Kidney (tissue), 14 donors: ENCODE data around the gene COL16A1. TPM values are rescaled to one million over a fixed set of nuclear protein-coding genes. Genes with fewer than 3 reads are reported as not detected.
A peak's percentile ranks its signal among the peaks of the same experiment; 100 is the strongest.

Source experiments
- DNase-seq, 5 donors: peaks; one replicate each; pipeline ENCODE4 v3.0.0-alpha.2; 2013 to 2020
- FAIRE-seq: peaks from 2 replicates; lab custom pipeline; 2012; peaks lifted over from hg19 to GRCh38; lab: Jason Lieb, UNC
- H3K27ac ChIP-seq, 2 donors: one replicate each; pipeline ENCODE4 v1.7.0; 2013; ENCODE audit warnings: low read depth in 2 of 2, low read length in 2 of 2, inconsistent platforms in 1 of 2
- H3K27me3 ChIP-seq: one replicate; pipeline ENCODE4 v1.7.1; 2013; ENCODE audit warnings: low read length, inconsistent platforms; ENCODE audit not compliant: control insufficient read depth, insufficient read depth
- H3K36me3 ChIP-seq, 3 donors: one replicate each; pipeline versions ENCODE4 v1.7.0 to v1.7.1; 2013; ENCODE audit warnings: low read length in 3 of 3, control low read depth in 1 of 3, inconsistent platforms in 1 of 3; ENCODE audit not compliant: insufficient read depth in 3 of 3, control insufficient read depth in 2 of 3
- H3K4me1 ChIP-seq, 3 donors: one replicate each; pipeline versions ENCODE4 v1.7.0 to v1.7.1; 2013; ENCODE audit warnings: low read length in 3 of 3, inconsistent platforms in 1 of 3, low read depth in 1 of 3; ENCODE audit not compliant: control insufficient read depth in 2 of 3, insufficient read depth in 2 of 3
- H3K4me3 ChIP-seq, 3 donors: one replicate each; pipeline versions ENCODE4 v1.7.0 to v1.8.1; 2013; ENCODE audit warnings: low read length in 3 of 3, control low read depth in 1 of 3, inconsistent platforms in 1 of 3
- H3K9ac ChIP-seq, 3 donors: one replicate each; pipeline versions ENCODE4 v1.7.0 to v1.7.1; 2013; ENCODE audit warnings: low read length in 3 of 3, control low read depth in 1 of 3, inconsistent platforms in 1 of 3
- H3K9me3 ChIP-seq, 3 donors: one replicate each; pipeline versions ENCODE4 v1.7.0 to v1.7.1; 2013; ENCODE audit warnings: low read length in 3 of 3, control low read depth in 1 of 3, inconsistent platforms in 1 of 3; ENCODE audit not compliant: control insufficient read depth in 2 of 3, insufficient read depth in 1 of 3
- CTCF ChIP-seq: IDR thresholded peaks from 3 replicates; pipeline ENCODE4 v1.5.1; 2012; ENCODE audit warnings: mild to moderate bottlenecking, moderate library complexity, borderline replicate concordance; ENCODE audit not compliant: insufficient read depth; ENCODE audit errors: extremely low read depth
- intact Hi-C: fragments of 100-400 bp; cut with DNase I; formaldehyde crosslinking; loops from one replicate; pipeline ENCODE4 v1.11.1; 2022
- polyA plus RNA-seq: library from polyadenylated mRNA; stranded (reverse); fragments of 350-450 nt; fragmentation: Illumina TruSeq; extraction: RNeasy Lipid Tissue Mini Kit (QIAGEN cat#74804); gene quantifications from one replicate; pipeline ENCODE4 v1.2.3, GENCODE V29; 2014; ENCODE audit warnings: low read depth, low replicate concordance; ENCODE audit not compliant: insufficient read depth
- total RNA-seq: library from RNA; stranded (reverse); fragmentation: NEBNext Ultra II Directional; extraction: Animal tissue kit (Norgen Biotek cat#: 25700); gene quantifications from one replicate; pipeline ENCODE4 v1.2.1, GENCODE V29; 2021
- donor health status: control.
- donor health status: control.
- donor health status: control.
- donor health status: control.
- donor health status: control.
- donor health status: DM: yes; HTN: yes; CAD: no.
- donor health status: Normal renal cell carcinoma (clear cell type).

The COL16A1 gene
- total and polyA plus RNA-seq, 2 donors from 2014 or later: 9.2 to 29.0 TPM

GRCh38 chr1:31618916-31619846, 84.6 kb downstream of the COL16A1 start:
- no peak overlapping the region for H3K27ac ChIP-seq
- peaks cover 3% of the 10 kb centered on the region for H3K27me3 ChIP-seq
- DNase-seq: no peak
- no peak for FAIRE-seq
- peaks cover 0 to 4% (median 0%) of the 10 kb centered on the region in 3 donors for H3K4me1 ChIP-seq
- intact Hi-C loops: no loop called here
- H3K36me3 ChIP-seq: no peaks in the 10 kb centered on the region
- H3K4me3 ChIP-seq: no peak overlapping the region
- no peaks in the 10 kb centered on the region for H3K9me3 ChIP-seq
- no peak for TF ChIP-seq CTCF
- H3K9ac ChIP-seq: no peak overlapping the region

GRCh38 chr1:31617916-31618746, 85.7 kb downstream of the COL16A1 start:
- Histone ChIP-seq H3K36me3 (no peaks in the 10 kb centered on the region), H3K4me3 (peak overlapping the region in 1 of 3 donors; percentile 47), H3K27me3 (peaks cover 3% of the 10 kb centered on the region), H3K27ac (no peak overlapping the region), H3K9ac (no peak overlapping the region), H3K4me1 (peaks cover 0 to 4% (median 0%) of the 10 kb centered on the region in 3 donors), H3K9me3 (no peaks in the 10 kb centered on the region)
- intact Hi-C loops: no loop called here
- peak; percentile 66 for TF ChIP-seq CTCF
- peak; percentile 81 to 86 (median 82) for DNase-seq
- FAIRE-seq: no peak

GRCh38 chr1:31617218-31617915, 86.5 kb downstream of the COL16A1 start, which contains the start of gene HCRTR1:
Gene HCRTR1, plus strand, starts transcription at chr1:31617689. Its CDS starts 1,504 bp downstream, at chr1:31619193.
- peak within 1 kb of the TSS in 1 of 3 donors; percentile 47 for H3K4me3 ChIP-seq
- intact Hi-C loops: no loop called here
- no peaks in the 10 kb centered on the region for H3K36me3 ChIP-seq
- H3K4me1 ChIP-seq: peaks cover 0 to 4% (median 0%) of the 10 kb centered on the region in 3 donors
- FAIRE-seq (no peak), DNase-seq (peak in 2 of 5 donors; percentile 9 to 24)
- H3K27me3 ChIP-seq: peaks cover 3% of the 10 kb centered on the region
- no peaks in the 10 kb centered on the region for H3K9me3 ChIP-seq
- H3K9ac ChIP-seq: no peak within 1 kb of the TSS
- no peak for TF ChIP-seq CTCF
- H3K27ac ChIP-seq: no peak within 1 kb of the TSS
